ENCODE measurements around the gene GTF2H4. TPM values are rescaled to one million over a fixed set of nuclear protein-coding genes. Genes with fewer than 3 reads are reported as not detected.

Gene GTF2H4
- total RNA-seq, 1 donor from 2014 or later, result 72.6 TPM

GRCh38 chr6:30894935-30895334 lies 13.1 kb upstream of the GTF2H4 start:
- Mint-ChIP-seq H3K27ac (ENCODE audit: unreplicated experiment) (peak overlapping the region; percentile 76), H3K36me3 (ENCODE audit: low read depth) (peaks cover 12% of the 10 kb centered on the region)
- no peak for TF ChIP-seq CTCF (conservative IDR thresholded peaks at IDR 0.05)

GRCh38 chr6:30895343-30895742 lies 12.7 kb upstream of the GTF2H4 start:
- TF ChIP-seq CTCF (conservative IDR thresholded peaks at IDR 0.05), result no peak
- H3K4me1 Mint-ChIP-seq, result peaks cover 21% of the 10 kb centered on the region
- H3K36me3 Mint-ChIP-seq (ENCODE audit: low read depth), result peaks cover 14% of the 10 kb centered on the region
- H3K27me3 Mint-ChIP-seq (ENCODE audit: low read depth), result no peaks in the 10 kb centered on the region
- H3K27ac Mint-ChIP-seq (ENCODE audit: unreplicated experiment), result peak overlapping the region; percentile 76
- no peak for DNase-seq (ENCODE audit: low read depth, low spot score)
- H3K4me3 Mint-ChIP-seq, result no peak overlapping the region
- no peaks in the 10 kb centered on the region for H3K9me3 Mint-ChIP-seq

More at GRCh38 chr6:30894935-30895334, 13.1 kb upstream of the GTF2H4 start:
- H3K4me1 Mint-ChIP-seq, result peaks cover 25% of the 10 kb centered on the region
- no peaks in the 10 kb centered on the region for H3K9me3 Mint-ChIP-seq
- H3K27me3 Mint-ChIP-seq (ENCODE audit: low read depth), result no peaks in the 10 kb centered on the region
- DNase-seq (ENCODE audit: low read depth, low spot score), result no peak
- H3K4me3 Mint-ChIP-seq, result no peak overlapping the region

GRCh38 chr6:30896541-30896940 lies 11.5 kb upstream of the GTF2H4 start:
- no peak for DNase-seq (ENCODE audit: low read depth, low spot score)
- H3K27ac Mint-ChIP-seq (ENCODE audit: unreplicated experiment), result no peak overlapping the region
- no peak for TF ChIP-seq CTCF (conservative IDR thresholded peaks at IDR 0.05)
- H3K4me3 Mint-ChIP-seq, result no peak overlapping the region
- H3K4me1 Mint-ChIP-seq, result peaks cover 19% of the 10 kb centered on the region
- H3K9me3 Mint-ChIP-seq, result no peaks in the 10 kb centered on the region
- peaks cover 14% of the 10 kb centered on the region for H3K36me3 Mint-ChIP-seq (ENCODE audit: low read depth)
- no peaks in the 10 kb centered on the region for H3K27me3 Mint-ChIP-seq (ENCODE audit: low read depth)

- H3K4me1 Mint-ChIP-seq, result peaks cover 14% of the 10 kb centered on the region
- DNase-seq (ENCODE audit: low read depth, low spot score), result no peak
- H3K4me3 Mint-ChIP-seq, result no peak overlapping the region
- H3K9me3 Mint-ChIP-seq, result no peaks in the 10 kb centered on the region
- no peaks in the 10 kb centered on the region for H3K27me3 Mint-ChIP-seq (ENCODE audit: low read depth)
- no peak for TF ChIP-seq CTCF (conservative IDR thresholded peaks at IDR 0.05)
- H3K27ac Mint-ChIP-seq (ENCODE audit: unreplicated experiment), result peak overlapping the region; percentile 35
- peaks cover 10% of the 10 kb centered on the region for H3K36me3 Mint-ChIP-seq (ENCODE audit: low read depth)
Measured at GRCh38 chr6:30897882-30898281, 10.1 kb upstream of the GTF2H4 start.

- Mint-ChIP-seq H3K27ac (ENCODE audit: unreplicated experiment) (no peak overlapping the region), H3K27me3 (ENCODE audit: low read depth) (no peaks in the 10 kb centered on the region), H3K4me3 (no peak overlapping the region), H3K9me3 (no peaks in the 10 kb centered on the region), H3K4me1 (peaks cover 13% of the 10 kb centered on the region), H3K36me3 (ENCODE audit: low read depth) (peaks cover 10% of the 10 kb centered on the region)
- no peak for DNase-seq (ENCODE audit: low read depth, low spot score)
- no peak for TF ChIP-seq CTCF (conservative IDR thresholded peaks at IDR 0.05)
Measured at GRCh38 chr6:30898750-30899360, 9.2 kb upstream of the GTF2H4 start.

All from neural crest cell (in vitro differentiated cells).